HepG2 (cell line): Measurements from ENCODE around the gene GUK1. TPM values are rescaled to one million over a fixed set of nuclear protein-coding genes. Genes with fewer than 3 reads are reported as not detected.

Experiments
- CC2D1A ChIP-seq: sonication (generic); formaldehyde crosslinking; IDR thresholded peaks from 2 replicates; pipeline ENCODE4 v1.8.1; 2023; ENCODE audit warnings: mild to moderate bottlenecking, missing genetic modification reagents
- FLYWCH1 ChIP-seq: sonication (generic); formaldehyde crosslinking; IDR thresholded peaks from 2 replicates; pipeline ENCODE4 v1.8.1; 2023; ENCODE audit warnings: mild to moderate bottlenecking, missing genetic modification reagents
- FOXA3 ChIP-seq: IDR thresholded peaks from 2 replicates; pipeline ENCODE4 v1.6.1; 2016; ENCODE audit warnings: missing genetic modification reagents, missing compliant biosample characterization
- GPN1 ChIP-seq: sonication (generic); formaldehyde crosslinking; IDR thresholded peaks from 2 replicates; pipeline ENCODE4 v1.5.1; 2020; ENCODE audit warnings: missing genetic modification reagents, borderline replicate concordance
- KAT7 ChIP-seq: IDR thresholded peaks from 2 replicates; pipeline ENCODE4 v1.6.1; 2018; ENCODE audit warnings: borderline replicate concordance, missing compliant biosample characterization
- LCORL ChIP-seq, 2 experiments: fragments of 450-650 bp in 1 of 2; sonication (generic) in 1 of 2; formaldehyde crosslinking in 1 of 2; IDR thresholded peaks; 2 replicates each; pipeline versions ENCODE4 v1.5.0 to v1.6.1; 2017 to 2020; ENCODE audit warnings: antibody characterized with exemption in 1 of 2, missing genetic modification reagents in 1 of 2
- MXI1 ChIP-seq: IDR thresholded peaks from 3 replicates; pipeline ENCODE4 v1.6.1; 2012; ENCODE audit warnings: low read depth, low read length, inconsistent platforms, borderline replicate concordance
- NR2F1 ChIP-seq, 2 experiments: fragments of 450-650 bp in 1 of 2; formaldehyde crosslinking in 1 of 2; IDR thresholded peaks; 2 replicates each; pipeline versions ENCODE4 v1.5.0 to v1.6.1; 2016 to 2020; ENCODE audit warnings: mild to moderate bottlenecking in 1 of 2, missing compliant biosample characterization in 1 of 2, missing genetic modification reagents in 1 of 2, moderate library complexity in 1 of 2
- PRMT3 ChIP-seq: sonication (generic); formaldehyde crosslinking; IDR thresholded peaks from 2 replicates; pipeline ENCODE4 v1.8.1; 2022; ENCODE audit warnings: low read depth, mild to moderate bottlenecking, moderate library complexity, missing genetic modification reagents, borderline replicate concordance
- RAD51 ChIP-seq: fragments of 450-650 bp; IDR thresholded peaks from 2 replicates; pipeline ENCODE4 v1.6.1; 2016; ENCODE audit warnings: borderline replicate concordance
- REXO4 ChIP-seq: sonication (generic); formaldehyde crosslinking; IDR thresholded peaks from 2 replicates; pipeline ENCODE4 v1.8.0; 2022; ENCODE audit warnings: missing genetic modification reagents, mild to moderate bottlenecking, borderline replicate concordance
- RFX3 ChIP-seq: IDR thresholded peaks from 2 replicates; pipeline ENCODE4 v1.6.1; 2016; ENCODE audit warnings: missing biosample characterization, missing genetic modification reagents
- SMAD3 ChIP-seq: sonication (generic); formaldehyde crosslinking; IDR thresholded peaks from 2 replicates; pipeline ENCODE4 v1.4.0; 2020; ENCODE audit warnings: missing genetic modification reagents
- SP4 ChIP-seq: sonication (generic); formaldehyde crosslinking; IDR thresholded peaks from 2 replicates; pipeline ENCODE4 v1.8.1; 2023; ENCODE audit warnings: mild to moderate bottlenecking, missing genetic modification reagents
- ZNF143 ChIP-seq: sonication (generic); formaldehyde crosslinking; IDR thresholded peaks from 2 replicates; pipeline ENCODE4 v1.4.0; 2020; ENCODE audit warnings: missing genetic modification reagents
- ZNF460 ChIP-seq: sonication (generic); formaldehyde crosslinking; IDR thresholded peaks from 2 replicates; pipeline ENCODE4 v1.5.1; 2020; ENCODE audit warnings: missing genetic modification reagents, mild to moderate bottlenecking, borderline replicate concordance
- ZNF564 ChIP-seq: sonication (generic); formaldehyde crosslinking; IDR thresholded peaks from 2 replicates; pipeline ENCODE4 v1.8.1; 2023; ENCODE audit warnings: mild to moderate bottlenecking, missing genetic modification reagents
- ZNF660 ChIP-seq: sonication (generic); formaldehyde crosslinking; IDR thresholded peaks from 2 replicates; pipeline ENCODE4 v1.5.1; 2020; ENCODE audit warnings: mild to moderate bottlenecking, low read depth, missing genetic modification reagents, borderline replicate concordance
- ZNF670 ChIP-seq: sonication (generic); formaldehyde crosslinking; IDR thresholded peaks from 2 replicates; pipeline ENCODE4 v1.8.0; 2022; ENCODE audit warnings: mild to moderate bottlenecking, missing genetic modification reagents, borderline replicate concordance
- ZSCAN12 ChIP-seq: sonication (generic); formaldehyde crosslinking; IDR thresholded peaks from 2 replicates; pipeline ENCODE4 v1.9.0; 2021; ENCODE audit warnings: mild to moderate bottlenecking, missing genetic modification reagents
- polyA plus RNA-seq, 8 experiments: library from polyadenylated mRNA; depleted of rRNA in 3 of 8; stranded (reverse) in 7 of 8; unstranded in 1 of 8; fragments of >200 nt; fragmentation: Illumina TruSeq in 4 of 8; extraction: Trizol in 4 of 8; gene quantifications; 2 replicates each; pipeline versions ENCODE4 v1.2.1 to v1.2.3, GENCODE V29; 2011 to 2016; ENCODE audit warnings: low read depth in 4 of 8, missing spikeins in 1 of 8, mixed read lengths in 1 of 8; ENCODE audit not compliant: insufficient read depth in 1 of 8
- total RNA-seq, 5 experiments: library from RNA; depleted of rRNA; stranded (reverse); fragments of >200 nt; fragmentation: Illumina TruSeq; extraction: Trizol; gene quantifications; 2 replicates each; pipeline ENCODE4 v1.2.3, GENCODE V29; 2016; ENCODE audit warnings: low read depth in 1 of 5
- TF ChIP-seq, protein P1 (sequence below): sonication (generic); formaldehyde crosslinking; IDR thresholded peaks from 2 replicates; pipeline ENCODE4 v1.5.0; 2020; ENCODE audit warnings: missing genetic modification reagents
- TF ChIP-seq, protein P2 (sequence below): sonication (generic); formaldehyde crosslinking; IDR thresholded peaks from 2 replicates; pipeline ENCODE4 v1.8.0; 2022; ENCODE audit warnings: low read depth, missing genetic modification reagents
- TF ChIP-seq, protein P3 (sequence below): sonication (generic); formaldehyde crosslinking; IDR thresholded peaks from 2 replicates; pipeline ENCODE4 v1.4.0; 2020; ENCODE audit warnings: missing genetic modification reagents
- TF ChIP-seq, protein P4 (sequence below): IDR thresholded peaks from 2 replicates; pipeline ENCODE4 v1.6.1; 2018; ENCODE audit warnings: missing genetic modification reagents, mild to moderate bottlenecking, missing compliant biosample characterization

GUK1 gene
- total and polyA plus RNA-seq, 2 of the 13 experiments (the other 11 are each of a cell fraction or from before 2014, with no cell fraction given), result 116 to 154 TPM

DNA sequence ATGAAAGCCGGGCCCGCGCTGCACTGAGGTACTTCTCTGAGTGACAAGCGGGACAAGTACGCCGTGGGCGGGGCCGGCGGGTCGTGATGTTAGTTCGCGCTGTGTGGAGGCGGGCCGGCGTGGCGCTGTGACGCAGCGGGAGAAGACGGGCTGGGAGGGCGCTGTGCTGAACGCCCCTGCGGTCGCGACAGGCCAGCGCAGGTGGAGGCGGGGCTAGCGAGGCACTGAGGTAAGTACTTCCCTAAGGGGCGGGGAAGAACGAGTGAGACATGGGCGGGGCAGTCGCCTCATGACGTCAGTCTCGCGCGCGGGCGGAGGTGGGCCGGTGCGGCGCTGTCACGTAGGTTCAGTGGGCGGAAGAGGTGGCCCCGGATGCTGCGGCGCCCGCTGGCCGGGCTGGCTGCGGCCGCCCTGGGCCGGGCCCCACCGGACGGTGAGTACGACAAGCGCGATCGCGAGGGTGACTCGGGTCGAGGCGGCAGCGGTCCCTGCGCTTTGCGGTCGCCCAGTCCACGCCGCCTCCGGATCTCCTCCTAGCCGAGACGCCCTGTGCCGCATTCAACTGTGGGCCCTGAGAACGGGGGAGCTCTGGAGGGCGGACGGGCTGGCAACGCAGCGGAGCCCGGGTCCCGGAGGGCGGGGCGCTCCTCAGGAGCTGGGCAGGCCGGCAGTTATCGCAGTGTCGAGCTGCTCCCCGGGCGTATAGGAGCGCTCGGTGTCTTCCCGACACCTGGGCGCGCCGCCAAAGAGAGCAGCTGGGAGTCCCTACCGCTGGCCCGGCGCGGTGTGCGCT, at the start of gene GUK1 (continued):
- TF ChIP-seq, protein P1, sequence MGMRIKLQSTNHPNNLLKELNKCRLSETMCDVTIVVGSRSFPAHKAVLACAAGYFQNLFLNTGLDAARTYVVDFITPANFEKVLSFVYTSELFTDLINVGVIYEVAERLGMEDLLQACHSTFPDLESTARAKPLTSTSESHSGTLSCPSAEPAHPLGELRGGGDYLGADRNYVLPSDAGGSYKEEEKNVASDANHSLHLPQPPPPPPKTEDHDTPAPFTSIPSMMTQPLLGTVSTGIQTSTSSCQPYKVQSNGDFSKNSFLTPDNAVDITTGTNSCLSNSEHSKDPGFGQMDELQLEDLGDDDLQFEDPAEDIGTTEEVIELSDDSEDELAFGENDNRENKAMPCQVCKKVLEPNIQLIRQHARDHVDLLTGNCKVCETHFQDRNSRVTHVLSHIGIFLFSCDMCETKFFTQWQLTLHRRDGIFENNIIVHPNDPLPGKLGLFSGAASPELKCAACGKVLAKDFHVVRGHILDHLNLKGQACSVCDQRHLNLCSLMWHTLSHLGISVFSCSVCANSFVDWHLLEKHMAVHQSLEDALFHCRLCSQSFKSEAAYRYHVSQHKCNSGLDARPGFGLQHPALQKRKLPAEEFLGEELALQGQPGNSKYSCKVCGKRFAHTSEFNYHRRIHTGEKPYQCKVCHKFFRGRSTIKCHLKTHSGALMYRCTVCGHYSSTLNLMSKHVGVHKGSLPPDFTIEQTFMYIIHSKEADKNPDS, result no peak
- TF ChIP-seq NR2F1 (CRISPR knock-in tag; IDR thresholded peaks at IDR 0.05), result no peak
- no peak for TF ChIP-seq ZSCAN12 (CRISPR knock-in tag)
- TF ChIP-seq GPN1 (CRISPR knock-in tag), result no peak
- TF ChIP-seq ZNF660 (CRISPR knock-in tag), result no peak; the same call in 1 of the 2 replicates
- TF ChIP-seq, protein P2, sequence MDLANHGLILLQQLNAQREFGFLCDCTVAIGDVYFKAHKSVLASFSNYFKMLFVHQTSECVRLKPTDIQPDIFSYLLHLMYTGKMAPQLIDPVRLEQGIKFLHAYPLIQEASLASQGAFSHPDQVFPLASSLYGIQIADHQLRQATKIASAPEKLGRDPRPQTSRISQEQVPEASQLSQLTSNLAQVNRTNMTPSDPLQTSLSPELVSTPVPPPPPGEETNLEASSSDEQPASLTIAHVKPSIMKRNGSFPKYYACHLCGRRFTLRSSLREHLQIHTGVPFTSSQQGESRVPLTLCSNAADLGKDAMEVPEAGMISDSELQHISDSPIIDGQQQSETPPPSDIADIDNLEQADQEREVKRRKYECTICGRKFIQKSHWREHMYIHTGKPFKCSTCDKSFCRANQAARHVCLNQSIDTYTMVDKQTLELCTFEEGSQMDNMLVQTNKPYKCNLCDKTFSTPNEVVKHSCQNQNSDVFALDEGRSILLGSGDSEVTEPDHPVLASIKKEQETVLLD (CRISPR knock-in tag), result 0 out of 2 replicates have a peak, but pooled peaks have one; percentile 19
- TF ChIP-seq KAT7, result peak; percentile 44; the same call in 1 of the 2 replicates
- TF ChIP-seq SP4 (CRISPR knock-in tag), result peak; percentile 98
- no peak for TF ChIP-seq REXO4
- no peak; the same call in 1 of the 2 replicates for TF ChIP-seq ZNF670 (CRISPR knock-in tag)
- TF ChIP-seq, protein P3, sequence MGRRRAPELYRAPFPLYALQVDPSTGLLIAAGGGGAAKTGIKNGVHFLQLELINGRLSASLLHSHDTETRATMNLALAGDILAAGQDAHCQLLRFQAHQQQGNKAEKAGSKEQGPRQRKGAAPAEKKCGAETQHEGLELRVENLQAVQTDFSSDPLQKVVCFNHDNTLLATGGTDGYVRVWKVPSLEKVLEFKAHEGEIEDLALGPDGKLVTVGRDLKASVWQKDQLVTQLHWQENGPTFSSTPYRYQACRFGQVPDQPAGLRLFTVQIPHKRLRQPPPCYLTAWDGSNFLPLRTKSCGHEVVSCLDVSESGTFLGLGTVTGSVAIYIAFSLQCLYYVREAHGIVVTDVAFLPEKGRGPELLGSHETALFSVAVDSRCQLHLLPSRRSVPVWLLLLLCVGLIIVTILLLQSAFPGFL, result no peak
- TF ChIP-seq FOXA3 (CRISPR knock-in tag), result peak; percentile 33; the same call in 1 of the 2 replicates
- no peak; the same call in 1 of the 2 replicates for TF ChIP-seq ZNF564 (CRISPR knock-in tag)
- no peak for TF ChIP-seq LCORL (IDR thresholded peaks at IDR 0.05)
- TF ChIP-seq LCORL (CRISPR knock-in tag; IDR thresholded peaks at IDR 0.05), result no peak; the same call in none of the 2 replicates
- TF ChIP-seq CC2D1A (CRISPR knock-in tag), result no peak
- no peak for TF ChIP-seq PRMT3 (CRISPR knock-in tag)
- TF ChIP-seq RFX3 (CRISPR knock-in tag), result no peak
- no peak for TF ChIP-seq RAD51
- TF ChIP-seq, protein P4, sequence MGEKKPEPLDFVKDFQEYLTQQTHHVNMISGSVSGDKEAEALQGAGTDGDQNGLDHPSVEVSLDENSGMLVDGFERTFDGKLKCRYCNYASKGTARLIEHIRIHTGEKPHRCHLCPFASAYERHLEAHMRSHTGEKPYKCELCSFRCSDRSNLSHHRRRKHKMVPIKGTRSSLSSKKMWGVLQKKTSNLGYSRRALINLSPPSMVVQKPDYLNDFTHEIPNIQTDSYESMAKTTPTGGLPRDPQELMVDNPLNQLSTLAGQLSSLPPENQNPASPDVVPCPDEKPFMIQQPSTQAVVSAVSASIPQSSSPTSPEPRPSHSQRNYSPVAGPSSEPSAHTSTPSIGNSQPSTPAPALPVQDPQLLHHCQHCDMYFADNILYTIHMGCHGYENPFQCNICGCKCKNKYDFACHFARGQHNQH, result peak; percentile 73; the same call in 1 of the 2 replicates
- 0 out of 2 replicates have a peak, but pooled peaks have one; percentile 74 for TF ChIP-seq FLYWCH1 (CRISPR knock-in tag)
- TF ChIP-seq ZNF143 (CRISPR knock-in tag), result no peak; the same call in 1 of the 2 replicates
- TF ChIP-seq ZNF460 (CRISPR knock-in tag), result no peak
- no peak; the same call in 1 of the 3 replicates for TF ChIP-seq MXI1
- 0 out of 2 replicates have a peak, but pooled peaks have one; percentile 21 for TF ChIP-seq SMAD3 (CRISPR knock-in tag)
